GM19240 (cell line): Measurements from ENCODE around the gene SAFB2.
A peak's percentile ranks its signal among the peaks of the same experiment; 100 is the strongest.

ENCODE experiments used
- DNase-seq: peaks from one replicate; pipeline ENCODE4 v3.0.0; 2011; ENCODE audit warnings: low spot score; ENCODE audit not compliant: insufficient read length

The SAFB2 gene

DNA sequence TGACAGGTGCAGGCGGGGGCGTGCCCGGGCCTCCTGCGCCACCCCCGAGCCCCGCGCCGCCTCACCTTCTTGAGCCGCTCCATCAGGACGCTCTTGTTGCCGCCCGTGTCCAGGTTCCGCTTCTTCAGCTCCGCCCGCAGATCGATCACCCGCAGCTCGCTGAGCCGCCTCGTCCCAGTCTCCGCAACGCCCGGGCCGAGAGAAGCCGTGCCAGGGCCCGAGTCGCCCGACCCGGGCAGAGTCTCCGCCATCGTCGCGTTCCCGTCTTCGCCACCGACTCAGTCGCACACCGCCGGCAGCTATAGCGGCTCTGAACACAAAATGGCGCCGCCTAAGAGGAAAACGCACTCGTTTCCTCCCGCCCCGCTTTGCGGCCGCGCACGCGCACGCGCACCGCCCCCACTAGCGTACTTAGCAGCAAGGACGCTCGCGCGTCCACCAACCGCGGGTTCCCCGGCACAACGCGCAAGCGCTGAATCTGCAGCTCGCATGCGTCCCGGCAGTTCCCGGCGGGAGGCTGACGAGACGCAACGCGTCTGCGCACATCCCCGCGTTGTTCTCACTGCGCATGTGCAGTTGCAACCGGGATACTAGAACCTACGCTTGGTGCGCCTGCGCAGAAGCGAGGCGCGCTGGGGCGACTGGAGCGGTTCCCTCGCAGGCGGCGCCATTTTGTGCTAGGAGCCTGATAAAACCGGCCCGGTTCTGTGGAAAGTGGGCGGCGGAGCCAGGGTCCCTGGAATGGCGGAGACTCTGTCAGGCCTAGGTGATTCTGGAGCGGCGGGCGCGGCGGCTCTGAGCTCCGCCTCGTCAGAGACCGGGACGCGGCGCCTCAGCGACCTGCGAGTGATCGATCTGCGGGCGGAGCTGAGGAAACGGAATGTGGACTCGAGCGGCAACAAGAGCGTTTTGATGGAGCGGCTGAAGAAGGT is at the start of gene SAFB2, which contains the start of gene SAFB:
Gene SAFB2, minus strand, starts transcription at position 312 of the 932 bp plus-strand sequence. Its CDS starts 61 bp downstream, at position 251.
Gene SAFB, plus strand, starts transcription at position 619 of the 932 bp plus-strand sequence. Its CDS starts 123 bp downstream, at position 742.
- peak; percentile 85 for DNase-seq

DNA sequence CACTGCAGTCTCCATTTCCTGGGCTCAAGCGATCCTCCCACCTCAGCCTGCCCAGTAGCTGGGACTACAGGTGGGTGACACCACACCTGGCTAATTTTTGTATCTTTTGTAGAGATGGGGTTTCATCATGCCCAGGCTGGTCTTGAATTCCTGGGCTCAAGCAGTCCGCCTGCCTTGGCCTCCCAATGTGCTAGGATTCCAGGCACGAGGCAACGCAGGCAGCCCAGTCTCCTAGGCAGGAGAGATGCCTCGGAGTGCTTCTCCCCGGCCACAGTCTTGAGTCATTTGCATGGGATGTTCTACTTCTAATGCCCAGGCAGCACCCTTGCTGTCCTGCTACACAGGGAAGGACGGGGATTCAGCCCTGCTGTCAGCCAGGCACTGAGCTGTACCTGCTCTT is 49.0 kb upstream of the SAFB2 start:
- no peak for DNase-seq

DNA sequence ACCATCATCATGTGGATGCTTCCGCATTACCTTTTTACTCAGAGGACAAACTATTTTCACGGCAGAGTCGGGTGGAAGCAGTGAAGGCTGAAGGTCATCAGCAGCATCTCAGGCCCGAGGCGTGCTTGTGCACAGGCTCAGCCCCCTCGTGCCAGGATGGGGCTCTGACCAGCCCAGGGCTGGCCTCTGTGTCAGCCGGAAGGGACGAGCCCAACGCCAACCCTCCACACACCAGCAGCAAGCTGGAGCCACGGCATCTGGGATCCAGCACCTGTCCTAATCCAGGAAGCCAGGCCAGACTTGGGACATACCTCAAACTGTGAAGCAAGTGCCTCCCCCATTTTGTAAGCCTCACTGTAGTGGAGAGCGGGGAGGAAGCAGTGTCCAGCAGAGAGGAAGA is 46.6 kb upstream of the SAFB2 start:
- no peak for DNase-seq

GRCh38 chr19:5667751-5668271 is 45.2 kb upstream of the SAFB2 start:
- no peak for DNase-seq

- no peak for DNase-seq
These were observed 44.5 kb upstream of the SAFB2 start for GRCh38 chr19:5666921-5667610.

DNA sequence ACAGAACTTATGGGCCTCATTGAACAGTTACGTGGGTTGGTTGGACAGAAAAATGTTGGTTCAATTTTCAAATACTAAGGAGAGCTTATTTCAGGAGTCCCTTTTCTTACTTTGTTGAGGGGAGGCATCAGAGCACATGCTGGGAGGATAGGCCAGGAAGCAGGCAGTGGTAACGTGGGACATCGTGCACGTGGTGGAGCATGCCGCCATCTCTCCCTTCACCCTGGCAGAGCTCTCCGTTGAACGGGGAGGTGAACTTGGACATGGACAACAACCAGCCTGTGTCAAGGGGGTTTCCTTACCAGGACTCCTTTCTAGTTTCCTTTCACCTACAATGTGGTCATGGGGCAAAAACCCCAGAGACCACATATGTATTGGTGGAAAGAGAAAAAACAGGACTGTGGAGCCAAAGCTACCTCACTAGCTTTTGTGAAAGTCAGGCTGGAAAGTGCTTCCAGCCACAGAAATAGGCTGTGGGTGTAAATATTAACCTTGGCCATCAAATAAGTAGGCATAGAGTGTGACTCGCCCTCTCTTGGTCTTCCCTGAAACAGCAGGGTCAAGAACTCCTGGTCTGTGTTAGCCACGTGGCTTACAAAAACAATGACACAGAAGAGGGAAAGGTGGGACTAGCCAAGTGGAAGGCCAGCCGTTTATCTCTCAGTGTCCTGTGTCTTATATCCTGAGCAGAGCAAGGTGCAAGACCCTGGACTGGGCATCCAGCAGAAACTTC is 43.4 kb upstream of the SAFB2 start:
- DNase-seq, result no peak

GRCh38 chr19:5664515-5664914 is 41.9 kb upstream of the SAFB2 start:
- DNase-seq, result no peak

DNA sequence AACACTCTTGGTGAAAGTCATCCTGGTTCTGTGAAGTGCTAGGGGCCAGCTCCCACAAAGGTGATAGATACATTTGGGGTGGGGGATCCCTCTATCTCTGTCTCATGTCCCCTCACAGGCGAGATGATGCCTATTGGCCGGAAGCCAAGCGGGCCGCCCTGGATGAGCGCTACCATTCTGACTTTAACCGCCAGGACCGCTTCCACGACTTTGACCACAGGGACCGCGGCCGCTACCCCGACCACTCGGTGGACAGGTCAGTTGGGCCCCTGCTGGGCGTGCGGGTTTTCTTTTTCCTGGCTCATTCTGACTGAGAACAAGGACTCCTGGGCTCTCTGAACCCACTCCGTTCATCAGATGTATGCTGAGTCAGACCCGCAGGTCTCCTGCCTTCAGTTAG is 41.3 kb upstream of the SAFB2 start:
- no peak for DNase-seq

DNA sequence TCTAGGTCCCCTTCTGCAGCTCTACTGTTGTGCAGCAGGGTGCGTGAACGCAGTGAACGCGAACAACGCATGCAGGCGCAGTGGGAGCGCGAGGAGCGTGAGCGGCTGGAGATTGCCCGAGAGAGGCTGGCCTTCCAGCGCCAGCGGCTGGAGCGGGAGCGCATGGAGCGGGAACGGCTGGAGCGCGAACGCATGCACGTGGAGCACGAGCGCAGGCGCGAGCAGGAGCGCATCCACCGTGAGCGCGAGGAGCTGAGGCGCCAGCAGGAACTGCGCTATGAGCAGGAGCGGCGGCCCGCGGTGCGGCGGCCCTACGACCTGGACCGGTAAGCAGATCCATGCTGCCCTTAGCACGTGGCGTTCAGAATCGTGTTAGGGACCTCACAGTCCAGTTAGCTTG is 38.9 kb upstream of the SAFB2 start:
- DNase-seq, result no peak

- DNase-seq, result no peak
These were observed 32.8 kb upstream of the SAFB2 start for GRCh38 chr19:5655412-5655811.

DNA sequence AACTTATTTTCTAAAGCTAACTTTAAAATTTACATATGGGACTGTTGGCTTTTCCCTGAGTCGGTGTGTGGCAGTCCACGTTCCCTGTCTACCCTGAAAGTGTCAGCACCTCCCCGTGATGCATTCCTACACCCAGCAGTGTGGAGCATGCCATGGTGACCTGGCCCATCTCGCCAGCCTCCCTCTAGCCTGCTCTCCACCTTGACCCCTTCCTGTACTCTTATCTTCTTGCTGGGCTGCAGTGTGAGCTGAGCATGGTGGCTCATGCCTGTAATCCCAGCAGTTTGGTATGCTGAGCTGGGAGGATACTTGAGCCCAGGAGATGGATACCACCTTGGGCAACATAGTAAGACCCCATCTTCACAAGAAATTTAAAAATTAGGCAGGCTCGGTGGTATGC is 32.4 kb upstream of the SAFB2 start:
- no peak for DNase-seq

DNA sequence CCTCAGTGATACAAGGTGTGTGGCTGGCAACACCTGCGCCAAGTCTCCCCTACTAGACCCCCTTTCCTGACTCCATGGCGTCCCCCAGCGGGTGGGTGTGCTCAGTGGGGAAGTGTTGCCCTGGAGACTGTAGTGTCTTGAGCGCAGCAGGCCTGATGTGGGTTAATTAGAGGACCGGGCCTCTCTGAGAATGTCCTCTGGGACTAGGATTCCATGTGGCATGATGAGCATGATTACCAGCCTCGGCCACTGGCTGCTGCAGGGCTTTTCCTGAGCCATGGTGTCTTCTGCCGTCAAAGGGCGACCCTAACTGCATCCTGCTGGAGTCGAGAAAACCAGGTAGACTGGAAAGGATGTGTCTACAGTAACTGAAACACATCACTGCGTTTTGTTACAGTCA is 29.7 kb upstream of the SAFB2 start:
- DNase-seq, result no peak

DNA sequence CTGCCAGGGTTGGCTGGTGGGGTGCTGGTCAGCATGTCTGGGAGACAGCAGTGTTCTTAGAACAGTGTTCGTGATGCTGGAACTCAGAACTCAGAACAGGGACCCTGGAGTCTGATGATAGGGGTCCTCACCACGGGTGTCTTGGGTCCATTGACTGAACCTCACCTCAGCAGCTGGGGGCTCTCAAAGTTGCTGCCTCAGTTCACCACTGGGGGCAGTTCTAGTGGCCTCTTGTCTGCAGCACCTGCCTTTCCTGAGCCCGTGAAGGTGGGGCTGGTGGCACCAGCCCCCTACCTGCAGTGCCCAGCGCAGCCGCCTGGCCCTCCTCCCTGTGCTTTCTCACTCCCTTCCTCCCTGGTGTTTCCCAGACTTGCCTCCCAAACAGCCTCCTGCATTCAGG is 28.8 kb upstream of the SAFB2 start:
- DNase-seq, result no peak

DNA sequence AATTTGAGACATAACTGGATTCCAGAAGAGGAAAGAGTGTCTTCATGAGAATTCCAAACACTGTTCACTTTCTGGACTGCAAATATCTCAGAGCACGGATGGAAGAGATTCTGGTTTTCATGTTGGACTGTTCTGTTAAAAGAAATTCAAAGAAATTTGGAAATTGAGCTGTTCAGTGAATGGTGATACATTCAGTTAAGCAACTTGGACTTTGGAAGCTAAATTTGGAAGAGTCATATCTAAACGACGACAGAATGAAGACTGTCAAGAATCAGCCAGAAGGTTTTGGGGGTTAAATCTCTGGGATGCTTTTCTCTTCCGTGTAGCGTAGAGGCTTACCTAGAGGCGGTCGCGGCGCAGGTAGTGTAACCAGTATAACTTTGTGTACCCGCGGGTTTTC is 25.9 kb upstream of the SAFB2 start:
- no peak for DNase-seq

- no peak for DNase-seq
These were observed 24.1 kb upstream of the SAFB2 start for GRCh38 chr19:5646703-5647102.

GRCh38 chr19:5645409-5645808 is 22.8 kb upstream of the SAFB2 start:
- no peak for DNase-seq

DNA sequence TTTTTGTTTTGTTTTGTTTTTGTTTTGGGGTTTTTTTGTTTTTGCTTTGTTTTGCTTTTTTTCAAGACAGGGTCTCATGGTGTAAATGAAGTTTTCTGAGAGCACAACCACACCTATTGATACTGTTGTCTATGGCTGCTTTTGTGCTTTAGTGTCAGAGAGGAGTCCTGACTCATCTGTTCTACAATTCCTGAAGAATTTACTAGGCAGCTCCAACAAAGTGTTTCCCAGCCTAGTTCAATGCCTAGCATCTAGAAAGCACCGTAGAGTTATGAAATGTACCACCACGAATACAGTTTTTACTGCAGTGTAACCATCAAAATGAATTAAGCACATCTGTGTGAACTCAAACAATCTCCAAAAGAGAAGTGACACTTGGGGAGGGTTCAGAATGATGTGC is 21.5 kb upstream of the SAFB2 start:
- DNase-seq, result no peak

DNA sequence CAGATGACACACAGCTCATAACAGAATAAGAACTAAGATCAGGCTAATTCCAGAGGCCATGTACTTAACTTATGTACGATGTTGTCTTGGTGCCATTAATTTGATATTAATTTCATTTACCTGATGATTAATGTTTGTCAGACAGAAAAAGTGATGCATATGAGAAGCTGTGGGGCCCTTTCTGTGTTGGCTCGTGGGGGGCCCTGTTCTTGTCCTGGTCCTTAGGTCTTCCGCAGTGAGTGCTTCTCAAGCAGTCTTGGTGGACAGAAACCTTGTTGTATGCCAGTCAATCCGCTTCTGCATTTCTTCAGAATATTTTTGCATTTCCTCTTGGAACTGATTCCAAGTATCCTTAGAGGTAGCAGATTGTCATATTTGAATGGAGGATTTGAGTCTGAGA is 20.5 kb upstream of the SAFB2 start:
- DNase-seq, result no peak

DNA sequence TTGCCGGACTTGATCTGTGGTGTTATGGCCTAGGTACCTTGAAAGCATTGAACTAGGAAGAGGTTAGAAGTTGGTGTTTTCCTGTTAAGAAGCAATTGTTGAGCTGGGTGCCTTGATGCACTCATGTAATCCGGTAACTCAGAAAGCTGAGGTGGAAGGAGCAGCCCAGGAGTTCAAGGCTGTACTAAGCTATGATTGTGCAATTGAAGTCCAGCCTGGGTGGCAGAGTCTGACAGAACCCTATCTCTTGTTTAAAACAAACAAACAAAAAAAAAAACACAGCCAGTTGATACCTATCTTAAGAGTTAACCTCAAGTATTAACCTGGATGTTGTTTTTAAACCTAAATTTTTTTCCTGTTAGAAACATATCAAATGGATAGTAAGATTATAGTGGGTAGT is 19.6 kb upstream of the SAFB2 start:
- DNase-seq, result no peak

DNA sequence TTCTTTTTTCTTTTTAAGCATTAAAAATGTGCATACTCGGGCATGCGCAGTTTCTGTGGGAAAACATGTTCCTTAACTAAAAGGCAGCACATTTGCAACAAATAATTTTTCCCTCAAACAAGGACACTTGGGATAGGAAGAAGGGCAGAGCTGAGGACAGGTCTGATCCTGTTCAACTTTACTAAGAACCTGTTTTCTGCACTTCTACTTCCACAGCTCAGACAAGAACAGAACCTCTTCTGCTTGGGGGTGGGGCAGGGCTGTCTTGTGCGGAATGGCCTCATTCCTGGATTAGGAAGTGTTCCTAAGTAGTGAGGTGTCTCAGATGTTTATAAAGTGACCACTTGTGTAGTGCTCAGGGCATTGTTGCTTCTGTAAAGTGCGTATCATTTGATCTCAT is 18.6 kb upstream of the SAFB2 start:
- no peak for DNase-seq

DNA sequence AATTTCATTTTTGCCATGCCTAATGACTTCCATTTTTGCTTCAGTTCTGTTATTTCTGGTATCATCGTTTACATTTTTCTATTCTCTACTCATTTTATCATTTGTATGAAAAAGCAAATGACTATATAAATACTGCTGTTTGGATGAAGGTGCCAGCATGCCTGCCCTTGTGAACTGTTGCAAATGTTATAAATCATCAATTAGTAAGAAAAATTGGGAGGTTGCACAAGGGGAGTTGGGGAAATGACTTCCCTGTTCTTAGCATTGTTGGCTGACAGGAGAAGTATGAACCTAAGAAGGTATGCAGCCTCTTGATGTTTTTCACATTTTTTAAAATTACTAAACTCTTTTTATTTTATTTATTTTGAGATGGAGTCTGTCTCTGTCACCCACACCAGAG is 15.4 kb upstream of the SAFB2 start:
- no peak for DNase-seq

- no peak for DNase-seq
These were observed 12.9 kb upstream of the SAFB2 start for GRCh38 chr19:5635427-5635826.
